Activated gamma-delta T cell treated with anti-CD3 and anti-CD28 coated beads, Interleukin-2, amount 50 U/mL, for 16 hours (primary cell): ENCODE results near the gene NRDE2.

Experiments used
- DNase-seq: peaks from one replicate; pipeline ENCODE4 v3.0.0-alpha.2; 2020; ENCODE audit warnings: low read depth

NRDE2 gene

GRCh38 chr14:90331497-90332270 is at the start of gene NRDE2:
NRDE2 (minus strand) TSS chr14:90331941; CDS start chr14:90331904, 37 bp downstream.
- DNase-seq = peak; percentile 95

GRCh38 chr14:90381011-90381786 is 49.5 kb upstream of the NRDE2 start:
- no peak for DNase-seq

- DNase-seq = no peak
These were observed 47.4 kb upstream of the NRDE2 start for GRCh38 chr14:90379106-90379505.

GRCh38 chr14:90378249-90378648 is 46.5 kb upstream of the NRDE2 start:
- no peak for DNase-seq

- no peak for DNase-seq
These were observed 44.2 kb upstream of the NRDE2 start for GRCh38 chr14:90375934-90376333.

- DNase-seq = no peak
These were observed 43.1 kb upstream of the NRDE2 start for GRCh38 chr14:90374813-90375212.

- no peak for DNase-seq
These were observed 42.1 kb upstream of the NRDE2 start for GRCh38 chr14:90373887-90374286.

GRCh38 chr14:90368946-90369721 is 37.4 kb upstream of the NRDE2 start:
- no peak for DNase-seq

GRCh38 chr14:90362558-90362896 is 30.8 kb upstream of the NRDE2 start:
- no peak for DNase-seq

- no peak for DNase-seq
These were observed 30.3 kb upstream of the NRDE2 start for GRCh38 chr14:90361865-90362557.

GRCh38 chr14:90358359-90358758 is 26.6 kb upstream of the NRDE2 start:
- no peak for DNase-seq

GRCh38 chr14:90356925-90357324 is 25.2 kb upstream of the NRDE2 start:
- DNase-seq = no peak

GRCh38 chr14:90355540-90356518 is 24.1 kb upstream of the NRDE2 start:
- DNase-seq = no peak

- no peak for DNase-seq
These were observed 23.0 kb upstream of the NRDE2 start for GRCh38 chr14:90354551-90355298.

GRCh38 chr14:90349739-90350138 is 18.0 kb upstream of the NRDE2 start:
- no peak for DNase-seq

- no peak for DNase-seq
These were observed 16.5 kb upstream of the NRDE2 start for GRCh38 chr14:90348270-90348669.

GRCh38 chr14:90345239-90345557 is 13.5 kb upstream of the NRDE2 start:
- no peak for DNase-seq

- DNase-seq = no peak
These were observed 12.8 kb upstream of the NRDE2 start for GRCh38 chr14:90344331-90345238.

GRCh38 chr14:90342327-90342726 is 10.6 kb upstream of the NRDE2 start:
- DNase-seq = no peak
